Measurements from ENCODE around the gene GNPDA1. TPM values are rescaled to one million over a fixed set of nuclear protein-coding genes. Genes with fewer than 3 reads are reported as not detected.
A peak's percentile ranks its signal among the peaks of the same experiment; 100 is the strongest.

Gene GNPDA1
- total RNA-seq, 1 experiment from 2014 or later: 36.1 TPM

DNA sequence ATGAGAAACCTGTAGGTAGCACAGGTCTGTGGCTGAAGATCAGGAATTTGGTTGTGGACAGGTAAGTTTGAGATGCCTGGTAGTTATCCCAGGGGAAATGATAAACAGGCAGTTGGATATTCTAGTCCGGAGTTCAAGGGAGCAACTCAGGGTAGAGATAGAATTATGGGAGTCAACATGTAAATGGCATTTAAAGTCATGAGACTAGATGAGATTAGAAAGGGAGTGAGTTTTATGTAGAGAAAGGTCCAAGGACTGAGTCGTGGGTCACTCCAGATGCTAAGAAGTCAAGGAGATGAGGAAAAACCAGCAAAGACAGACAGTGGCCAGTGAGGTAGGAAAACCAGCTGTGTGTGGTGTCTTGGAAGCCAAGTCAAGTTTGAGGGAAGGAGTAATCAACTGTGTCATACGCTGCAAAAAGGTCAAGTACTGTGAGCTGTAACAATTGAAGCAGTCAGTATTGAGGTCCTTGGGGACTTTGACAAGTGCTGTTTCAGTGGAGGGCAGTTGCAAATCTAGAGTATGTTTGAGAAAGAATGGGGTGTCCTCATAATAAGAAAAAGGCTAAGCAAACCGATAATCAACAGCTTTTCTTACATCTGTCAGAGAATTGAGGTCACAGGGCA, 18.2 kb downstream of the GNPDA1 start:
- BruUV-seq (replicated peaks): no TSS peak
- Mint-ChIP-seq H3K27me3 (ENCODE audit: insufficient read depth, unreplicated experiment) (no peaks in the 10 kb centered on the region), H3K4me1 (ENCODE audit: insufficient read depth, unreplicated experiment) (no peaks in the 10 kb centered on the region), H3K9me3 (ENCODE audit: unreplicated experiment) (no peaks in the 10 kb centered on the region), H3K36me3 (ENCODE audit: insufficient read depth, unreplicated experiment) (peaks cover 74% of the 10 kb centered on the region), H3K4me3 (ENCODE audit: unreplicated experiment) (no peak overlapping the region), H3K27ac (ENCODE audit: low read depth, unreplicated experiment) (no peak overlapping the region)
- intact Hi-C loops (cut with micrococcal nuclease): loop anchor here (5.0 kb wide), 1 partner anchor 553 kb away; no protein-coding TSS in a partner anchor
- DNase-seq (ENCODE audit: unreplicated experiment): no peak
- POLR2A ChIA-PET: interaction anchor here (0.5 to 1.6 kb wide), 5 partner anchors 10 to 23 kb away, joined by 3 to 5 read pairs (median 4); partner anchors contain the start of gene GNPDA1
- TF ChIP-seq, protein P1, sequence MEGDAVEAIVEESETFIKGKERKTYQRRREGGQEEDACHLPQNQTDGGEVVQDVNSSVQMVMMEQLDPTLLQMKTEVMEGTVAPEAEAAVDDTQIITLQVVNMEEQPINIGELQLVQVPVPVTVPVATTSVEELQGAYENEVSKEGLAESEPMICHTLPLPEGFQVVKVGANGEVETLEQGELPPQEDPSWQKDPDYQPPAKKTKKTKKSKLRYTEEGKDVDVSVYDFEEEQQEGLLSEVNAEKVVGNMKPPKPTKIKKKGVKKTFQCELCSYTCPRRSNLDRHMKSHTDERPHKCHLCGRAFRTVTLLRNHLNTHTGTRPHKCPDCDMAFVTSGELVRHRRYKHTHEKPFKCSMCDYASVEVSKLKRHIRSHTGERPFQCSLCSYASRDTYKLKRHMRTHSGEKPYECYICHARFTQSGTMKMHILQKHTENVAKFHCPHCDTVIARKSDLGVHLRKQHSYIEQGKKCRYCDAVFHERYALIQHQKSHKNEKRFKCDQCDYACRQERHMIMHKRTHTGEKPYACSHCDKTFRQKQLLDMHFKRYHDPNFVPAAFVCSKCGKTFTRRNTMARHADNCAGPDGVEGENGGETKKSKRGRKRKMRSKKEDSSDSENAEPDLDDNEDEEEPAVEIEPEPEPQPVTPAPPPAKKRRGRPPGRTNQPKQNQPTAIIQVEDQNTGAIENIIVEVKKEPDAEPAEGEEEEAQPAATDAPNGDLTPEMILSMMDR (IDR thresholded peaks at IDR 0.05; ENCODE audit: unreplicated experiment): no peak
- CTCF ChIA-PET: interaction anchor here (0.6 to 7.0 kb wide), 8 partner anchors 11 to 301 kb away, joined by 3 to 72 read pairs (median 4); no protein-coding TSS in a partner anchor

DNA sequence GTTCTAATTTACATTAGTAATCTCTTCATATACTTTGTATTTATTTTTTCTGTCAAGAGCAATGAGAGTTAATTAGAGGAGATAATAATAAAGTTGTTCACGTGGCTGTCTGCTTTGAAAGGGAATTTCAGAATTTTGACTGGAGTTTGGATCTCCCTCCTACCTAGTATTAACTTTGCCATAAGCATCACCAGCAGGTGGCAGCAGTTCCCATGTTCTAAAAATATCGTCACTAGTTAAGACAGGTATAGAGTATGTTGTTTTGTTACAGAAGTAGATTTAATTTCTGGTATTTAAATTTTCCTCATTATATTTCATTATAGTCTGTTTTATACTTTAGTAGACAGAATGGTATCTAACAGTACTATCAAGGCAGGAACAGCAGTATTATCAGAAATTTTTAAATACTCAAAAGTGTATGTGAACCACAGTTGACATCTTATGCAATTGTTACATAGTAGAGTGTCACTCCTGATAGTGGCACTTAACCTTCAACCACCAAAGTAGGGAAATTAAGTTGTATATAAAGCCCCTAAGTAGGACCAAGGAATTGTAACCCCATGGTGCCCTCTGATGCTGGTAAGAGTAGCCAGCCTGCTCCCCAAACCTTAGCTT, 20.4 kb downstream of the GNPDA1 start:
- POLR2A ChIA-PET: interaction anchor here (0.7 to 5.8 kb wide), 6 partner anchors 11 to 152 kb away, joined by 4 to 51 read pairs (median 7); partner anchors contain the start of genes GNPDA1 and RNF14
- CTCF ChIA-PET: interaction anchor here (0.6 to 6.5 kb wide), 33 partner anchors 8 to 584 kb away, joined by 3 to 172 read pairs (median 4); partner anchors contain the start of genes GNPDA1, NDFIP1 and RNF14
- no TSS peak for BruUV-seq (replicated peaks)
- no peak overlapping the region for H3K27ac Mint-ChIP-seq (ENCODE audit: low read depth, unreplicated experiment)
- H3K27me3 Mint-ChIP-seq (ENCODE audit: insufficient read depth, unreplicated experiment): no peaks in the 10 kb centered on the region
- no peaks in the 10 kb centered on the region for H3K4me1 Mint-ChIP-seq (ENCODE audit: insufficient read depth, unreplicated experiment)
- no peak overlapping the region for H3K4me3 Mint-ChIP-seq (ENCODE audit: unreplicated experiment)
- H3K36me3 Mint-ChIP-seq (ENCODE audit: insufficient read depth, unreplicated experiment): peaks cover 91% of the 10 kb centered on the region
- H3K9me3 Mint-ChIP-seq (ENCODE audit: unreplicated experiment): no peaks in the 10 kb centered on the region
- TF ChIP-seq, protein P1 (IDR thresholded peaks at IDR 0.05; ENCODE audit: unreplicated experiment): peak; percentile 82
- intact Hi-C loops (cut with micrococcal nuclease): loop anchor here (1.0 to 5.0 kb wide), 3 partner anchors 23 to 555 kb away; no protein-coding TSS in a partner anchor
- DNase-seq (ENCODE audit: unreplicated experiment): peak; percentile 88

DNA sequence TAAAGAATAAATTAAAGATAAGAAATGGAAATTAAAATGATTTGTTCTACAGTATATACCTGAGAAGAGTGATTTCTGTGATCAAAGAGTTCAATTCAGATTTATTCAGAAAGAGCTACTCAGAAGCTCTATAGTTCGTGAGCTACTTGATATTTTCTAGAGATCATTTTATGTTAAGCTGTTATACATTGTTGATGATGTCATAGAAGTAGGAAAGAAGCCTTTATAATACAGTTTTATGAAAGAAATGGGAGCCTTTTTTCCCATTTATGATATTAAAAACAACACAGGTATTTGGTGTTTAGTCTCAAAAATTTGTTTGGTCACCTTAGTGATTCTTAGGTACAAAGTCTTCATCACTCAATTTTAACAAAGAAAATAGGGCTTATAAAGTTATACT, 23.1 kb downstream of the GNPDA1 start:
- H3K27ac Mint-ChIP-seq (ENCODE audit: low read depth, unreplicated experiment): no peak overlapping the region
- TF ChIP-seq, protein P1 (IDR thresholded peaks at IDR 0.05; ENCODE audit: unreplicated experiment): no peak
- no peak for DNase-seq (ENCODE audit: unreplicated experiment)
- no peak overlapping the region for H3K4me3 Mint-ChIP-seq (ENCODE audit: unreplicated experiment)
- H3K36me3 Mint-ChIP-seq (ENCODE audit: insufficient read depth, unreplicated experiment): peaks cover 91% of the 10 kb centered on the region
- H3K4me1 Mint-ChIP-seq (ENCODE audit: insufficient read depth, unreplicated experiment): no peaks in the 10 kb centered on the region
- no TSS peak for BruUV-seq (replicated peaks)
- POLR2A ChIA-PET: interaction anchor here (0.9 to 5.8 kb wide), 4 partner anchors 20 to 155 kb away, joined by 3 to 51 read pairs (median 20); partner anchors contain the start of genes GNPDA1 and RNF14
- no peaks in the 10 kb centered on the region for H3K27me3 Mint-ChIP-seq (ENCODE audit: insufficient read depth, unreplicated experiment)
- intact Hi-C loops (cut with micrococcal nuclease): loop anchor here (5.0 kb wide), 1 partner anchor 558 kb away; no protein-coding TSS in a partner anchor
- CTCF ChIA-PET: interaction anchor here (0.5 to 6.5 kb wide), 24 partner anchors 9 to 645 kb away, joined by 3 to 172 read pairs (median 4); partner anchors contain the start of genes GNPDA1, NDFIP1 and RNF14
- no peaks in the 10 kb centered on the region for H3K9me3 Mint-ChIP-seq (ENCODE audit: unreplicated experiment)

DNA sequence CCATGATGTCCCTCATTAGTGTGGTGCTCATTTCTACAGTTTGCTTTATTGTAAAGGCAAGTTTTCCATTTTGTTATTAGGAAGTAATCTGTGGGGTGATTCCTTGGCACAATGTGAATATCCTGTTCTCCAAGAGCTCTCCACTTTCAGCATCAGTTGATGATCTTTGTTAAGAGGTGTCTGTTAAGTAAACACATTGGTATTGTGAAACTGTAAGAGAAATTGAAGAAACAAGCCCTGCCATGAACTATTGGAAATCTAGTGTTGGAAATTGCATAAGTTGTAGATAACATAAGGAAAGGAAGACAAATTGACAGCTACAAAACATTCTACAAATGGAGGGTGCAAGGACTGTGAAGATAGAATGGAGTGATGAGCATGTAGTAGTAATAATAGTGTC, 26.8 kb downstream of the GNPDA1 start:
- no peaks in the 10 kb centered on the region for H3K27me3 Mint-ChIP-seq (ENCODE audit: insufficient read depth, unreplicated experiment)
- CTCF ChIA-PET: interaction anchor here (0.6 to 2.9 kb wide), 10 partner anchors 17 to 727 kb away, joined by 3 to 16 read pairs (median 4); partner anchors contain the start of gene RNF14
- no TSS peak for BruUV-seq (replicated peaks)

More for the DNA sequence above, 26.8 kb downstream of the GNPDA1 start:
- peaks cover 90% of the 10 kb centered on the region for H3K36me3 Mint-ChIP-seq (ENCODE audit: insufficient read depth, unreplicated experiment)
- intact Hi-C loops (cut with micrococcal nuclease): no loop called here
- no peaks in the 10 kb centered on the region for H3K4me1 Mint-ChIP-seq (ENCODE audit: insufficient read depth, unreplicated experiment)
- H3K9me3 Mint-ChIP-seq (ENCODE audit: unreplicated experiment): no peaks in the 10 kb centered on the region
- no peak for DNase-seq (ENCODE audit: unreplicated experiment)
- no peak overlapping the region for H3K27ac Mint-ChIP-seq (ENCODE audit: low read depth, unreplicated experiment)
- TF ChIP-seq, protein P1 (IDR thresholded peaks at IDR 0.05; ENCODE audit: unreplicated experiment): no peak
- POLR2A ChIA-PET: interaction anchor here (1.1 to 1.4 kb wide), 3 partner anchors 10 to 157 kb away, joined by 3 to 5 read pairs (median 3); no protein-coding TSS in a partner anchor
- no peak overlapping the region for H3K4me3 Mint-ChIP-seq (ENCODE audit: unreplicated experiment)

Measured in MCF 10A (cell line).